IMR-90 (cell line): ENCODE data around the gene ERCC3. TPM values are rescaled to one million over a fixed set of nuclear protein-coding genes. Genes with fewer than 3 reads are reported as not detected.

Experiments
- ATAC-seq: fragments of 200-7000 bp; cut with Tn5 transposase; 2 replicates; pipeline ENCODE4 v1.9.1; 2020; ENCODE audit warnings: low read depth, mild to moderate bottlenecking, moderate library complexity
- BruUV-seq: library from RNA; stranded (reverse); fragments of 400-500 nt; replicated peaks from 2 replicates; lab custom pipeline; 2021; lab: Mats Ljungman, UMichigan
- CTCF ChIA-PET: fragments of 300-600 bp; formaldehyde crosslinking; extraction: SDS; loops from one replicate; lab custom pipeline; 2021; ENCODE audit warnings: antibody characterized with exemption; lab: Yijun Ruan, JAX
- POLR2A ChIA-PET: fragments of 300-600 bp; sonication (Branson Sonifier 250); formaldehyde crosslinking; loops from one replicate; lab custom pipeline; 2022; ENCODE audit warnings: antibody characterized with exemption; ENCODE audit not compliant: unreplicated experiment; lab: Charles Lee
- DNase-seq: peaks from one replicate; pipeline ENCODE4 v3.0.0; 2013
- H2AFZ ChIP-seq: replicated peaks from 2 replicates; pipeline ENCODE3; 2013; ENCODE audit warnings: low read length, mild to moderate bottlenecking; ENCODE audit not compliant: poor library complexity
- H2AK5ac ChIP-seq: 2 replicates; pipeline ENCODE4 v1.6.1; 2013; ENCODE audit warnings: low read depth, low read length, inconsistent platforms
- H2AK9ac ChIP-seq: replicated peaks from 2 replicates; pipeline ENCODE3; 2013; ENCODE audit warnings: mild to moderate bottlenecking, low read depth, low read length, moderate library complexity; ENCODE audit not compliant: poor library complexity
- H2BK120ac ChIP-seq: 2 replicates; pipeline ENCODE4 v1.6.1; 2013; ENCODE audit warnings: low read depth, low read length, inconsistent platforms
- H2BK15ac ChIP-seq: 3 replicates; pipeline ENCODE4 v1.6.1; 2013; ENCODE audit warnings: low read depth, low read length, inconsistent platforms
- H2BK20ac ChIP-seq: 2 replicates; pipeline ENCODE4 v1.6.1; 2013; ENCODE audit warnings: low read depth, mild to moderate bottlenecking, inconsistent platforms, low read length, moderate library complexity
- H2BK5ac ChIP-seq: 2 replicates; pipeline ENCODE4 v1.6.1; 2013; ENCODE audit warnings: mild to moderate bottlenecking, low read depth, low read length, inconsistent platforms; ENCODE audit not compliant: poor library complexity, severe bottlenecking
- H3K14ac ChIP-seq: replicated peaks from 2 replicates; pipeline ENCODE4 v1.6.1; 2013; ENCODE audit warnings: low read depth, low read length, inconsistent platforms
- H3K18ac ChIP-seq: 2 replicates; pipeline ENCODE4 v1.6.1; 2013; ENCODE audit warnings: low read depth, low read length, control low read depth
- H3K23ac ChIP-seq: 2 replicates; pipeline ENCODE4 v1.6.1; 2013; ENCODE audit warnings: low read depth, low read length, inconsistent platforms
- H3K27ac ChIP-seq: 2 replicates; pipeline ENCODE4 v1.5.1; 2013; ENCODE audit warnings: mild to moderate bottlenecking, control low read depth, low read length; ENCODE audit not compliant: insufficient read depth
- H3K27me3 ChIP-seq: 2 replicates; pipeline ENCODE4 v1.6.1; 2013; ENCODE audit warnings: low read length; ENCODE audit not compliant: control insufficient read depth, insufficient read depth
- H3K36me3 ChIP-seq: 2 replicates; pipeline ENCODE4 v1.6.1; 2013; ENCODE audit warnings: low read length, mixed read lengths; ENCODE audit not compliant: control insufficient read depth, insufficient read depth
- H3K4ac ChIP-seq: 2 replicates; pipeline ENCODE4 v1.6.1; 2013; ENCODE audit warnings: low read depth, low read length, inconsistent platforms
- H3K4me1 ChIP-seq: 2 replicates; pipeline ENCODE4 v1.6.1; 2013; ENCODE audit warnings: low read length, mixed read lengths; ENCODE audit not compliant: control insufficient read depth, insufficient read depth
- H3K4me2 ChIP-seq: 2 replicates; pipeline ENCODE4 v1.6.1; 2013; ENCODE audit warnings: low read depth, mild to moderate bottlenecking, control low read depth, low read length, moderate library complexity
- H3K4me3 ChIP-seq: 2 replicates; pipeline ENCODE4 v1.5.1; 2013; ENCODE audit warnings: low read depth, mild to moderate bottlenecking, control low read depth, low read length, moderate library complexity; ENCODE audit not compliant: insufficient read depth
- H3K56ac ChIP-seq: 2 replicates; pipeline ENCODE4 v1.6.1; 2013; ENCODE audit warnings: low read length, inconsistent platforms; ENCODE audit not compliant: insufficient read depth; ENCODE audit errors: extremely low read depth
- H3K79me1 ChIP-seq, 2 experiments: 2 replicates each; pipeline ENCODE4 v1.6.1; 2013; ENCODE audit warnings: low read length in 2 of 2, inconsistent platforms in 1 of 2, low read depth in 1 of 2
- H3K9ac ChIP-seq: 2 replicates; pipeline ENCODE4 v1.6.1; 2013; ENCODE audit warnings: low read depth, low read length, control low read depth
- H3K9me1 ChIP-seq: 2 replicates; pipeline ENCODE4 v1.6.1; 2013; ENCODE audit warnings: low read length, inconsistent platforms; ENCODE audit not compliant: insufficient read depth
- H3K9me3 ChIP-seq: 2 replicates; pipeline ENCODE4 v1.6.1; 2013; ENCODE audit warnings: low read length; ENCODE audit not compliant: control insufficient read depth, insufficient read depth
- H4K20me1 ChIP-seq: 2 replicates; pipeline ENCODE4 v1.6.1; 2013; ENCODE audit warnings: low read length, inconsistent platforms; ENCODE audit not compliant: insufficient read depth
- H4K5ac ChIP-seq: 2 replicates; pipeline ENCODE4 v1.6.1; 2013; ENCODE audit warnings: mild to moderate bottlenecking, low read depth, low read length, control low read depth
- H4K8ac ChIP-seq, 2 experiments: 2 replicates each; pipeline ENCODE4 v1.6.1; 2013; ENCODE audit warnings: low read depth in 2 of 2, low read length in 2 of 2, control low read depth in 1 of 2, inconsistent platforms in 1 of 2
- H4K91ac ChIP-seq: 2 replicates; pipeline ENCODE4 v1.6.1; 2013; ENCODE audit warnings: low read depth, low read length, inconsistent platforms; ENCODE audit not compliant: insufficient read depth
- CEBPB ChIP-seq: IDR thresholded peaks from 2 replicates; pipeline ENCODE4 v1.6.1; 2012; ENCODE audit warnings: low read depth, low read length, improper control_type of control experiment
- CHD1 ChIP-seq: IDR thresholded peaks from 2 replicates; pipeline ENCODE4 v1.6.1; 2012; ENCODE audit warnings: low read depth, low read length, improper control_type of control experiment
- FOS ChIP-seq: fragments of 150-350 bp; IDR thresholded peaks from 2 replicates; pipeline ENCODE4 v1.6.1; 2016; ENCODE audit warnings: low read depth, low read length
- MAZ ChIP-seq: IDR thresholded peaks from 2 replicates; pipeline ENCODE4 v1.6.1; 2012; ENCODE audit warnings: low read depth, mild to moderate bottlenecking, low read length, improper control_type of control experiment, moderate library complexity, borderline replicate concordance
- NFE2L2 ChIP-seq: fragments of 150-350 bp; IDR thresholded peaks from 2 replicates; pipeline ENCODE4 v1.6.1; 2016; ENCODE audit warnings: low read depth, mild to moderate bottlenecking, low read length
- POLR2A ChIP-seq: IDR thresholded peaks from 2 replicates; pipeline ENCODE4 v1.6.1; 2012; ENCODE audit warnings: mild to moderate bottlenecking, low read depth, low read length
- RAD21 ChIP-seq: IDR thresholded peaks from 2 replicates; pipeline ENCODE4 v1.6.1; 2012; ENCODE audit warnings: low read length, improper control_type of control experiment
- USF2 ChIP-seq: fragments of 150-350 bp; IDR thresholded peaks from 2 replicates; pipeline ENCODE4 v1.6.1; 2017; ENCODE audit warnings: mild to moderate bottlenecking, antibody characterized with exemption, low read length, low read depth
- WGBS, 2 experiments: methylation state at CpG; one replicate each; pipeline versions ENCODE4 v1.1.5 to v1.1.7; 2013; ENCODE audit warnings: missing lambda C conversion rate in 2 of 2; ENCODE audit not compliant: insufficient read length in 1 of 2; ENCODE audit errors: extremely low coverage in 2 of 2; 5-methylcytosine and 5-hydroxymethylcytosine counted together
- dilution Hi-C: fragments of 300-500 bp; cut with HindIII; formaldehyde crosslinking; loops from one replicate; pipeline ENCODE4 v1.14.3; 2018; ENCODE audit warnings: low sequenced_read_pairs; ENCODE audit not compliant: unreplicated experiment
- in situ Hi-C: fragments of 300-500 bp; cut with MboI; formaldehyde crosslinking; loops from 3 replicates; pipeline ENCODE4 v1.14.3; 2019; ENCODE audit warnings: low sequenced_read_pairs, inconsistent platforms, mixed read lengths
- intact Hi-C: fragments of 100-400 bp; cut with micrococcal nuclease; formaldehyde crosslinking; loops from 2 replicates; pipeline ENCODE4 v1.10.0; 2022
- polyA plus RNA-seq, 3 experiments: library from polyadenylated mRNA; depleted of rRNA; stranded (reverse); fragments of >200 nt; gene quantifications; 2 replicates each; pipeline ENCODE4 v1.2.3, GENCODE V29; 2012; ENCODE audit warnings: low replicate concordance in 1 of 3
- total RNA-seq: library from RNA; depleted of rRNA; stranded (reverse); fragments of >200 nt; gene quantifications from 2 replicates; pipeline ENCODE4 v1.2.3, GENCODE V29; 2012

The ERCC3 gene
- total and polyA plus RNA-seq, 2 of the 4 experiments (the other 2 are of a cell fraction): 43.2 to 52.0 TPM

- TF ChIP-seq FOS (no peak), POLR2A (no peak)
These were observed 76.2 kb downstream of the ERCC3 start (continued) for GRCh38 chr2:127217470-127218325.

- H3K36me3 ChIP-seq: no peaks in the 10 kb centered on the region
- no peak overlapping the region for H3K4me3 ChIP-seq
- H2AFZ ChIP-seq: no peak overlapping the region
- no peaks in the 10 kb centered on the region for H3K79me1 ChIP-seq
- H3K4me1 ChIP-seq: peaks cover 4% of the 10 kb centered on the region; the same call in 1 of the 2 replicates
- H3K23ac ChIP-seq: no peak overlapping the region
- no peak overlapping the region for H3K9ac ChIP-seq
- peaks cover 50% of the 10 kb centered on the region for H3K27me3 ChIP-seq
- no peak overlapping the region for H2AK5ac ChIP-seq
- TF ChIP-seq CHD1 (no peak), CEBPB (no peak), USF2 (no peak), NFE2L2 (no peak), MAZ (no peak), RAD21 (no peak)
- peaks cover 5% of the 10 kb centered on the region; the same call in 1 of the 2 replicates for H4K20me1 ChIP-seq
- H3K4me2 ChIP-seq: no peak overlapping the region
- no peak for ATAC-seq
- POLR2A ChIA-PET: no interaction called here
- no CpG with 5 or more reads among the region's 1 CpG for WGBS, 2 experiments
- H2BK5ac ChIP-seq: no peak overlapping the region
- no peak overlapping the region for H2BK15ac ChIP-seq
- CTCF ChIA-PET: no interaction called here
- H2BK120ac ChIP-seq: no peak overlapping the region
- no peak overlapping the region for H2AK9ac ChIP-seq
- H4K8ac ChIP-seq: no peak overlapping the region
- no peak overlapping the region for H2BK20ac ChIP-seq
- H3K4ac ChIP-seq: no peak overlapping the region
- no peaks in the 10 kb centered on the region for H3K9me1 ChIP-seq
- H3K14ac ChIP-seq: no peak overlapping the region
- H4K91ac ChIP-seq: no peak overlapping the region
- intact Hi-C loops (no loop called here), in situ Hi-C loops (no loop called here), dilution Hi-C loops (no loop called here)
- no peak overlapping the region for H3K18ac ChIP-seq
- H4K5ac ChIP-seq: no peak overlapping the region
- no peak overlapping the region for H3K56ac ChIP-seq
- no TSS peak for BruUV-seq
- no peak for DNase-seq
- no peak overlapping the region for H3K27ac ChIP-seq
- peaks cover 18% of the 10 kb centered on the region for H3K9me3 ChIP-seq
These were observed 77.4 kb downstream of the ERCC3 start for GRCh38 chr2:127216593-127216992.
